Panc1 (cell line): ENCODE measurements around the gene REV3L. TPM values are rescaled to one million over a fixed set of nuclear protein-coding genes. Genes with fewer than 3 reads are reported as not detected.

Experiments
- ATAC-seq: fragments of 200-7000 bp; cut with Tn5 transposase; 2 replicates; pipeline ENCODE4 v1.9.1; 2020; ENCODE audit warnings: mild to moderate bottlenecking, moderate library complexity
- BruUV-seq: library from RNA; stranded (reverse); fragments of 400-500 nt; replicated peaks from 2 replicates; lab custom pipeline; 2021; lab: Mats Ljungman, UMichigan
- CTCF ChIA-PET: fragments of 300-600 bp; sonication (Branson Sonifier 250); formaldehyde crosslinking; loops from one replicate; lab custom pipeline; 2022; ENCODE audit warnings: antibody characterized with exemption; lab: Charles Lee
- POLR2A ChIA-PET: fragments of 300-600 bp; sonication (Branson Sonifier 250); formaldehyde crosslinking; loops from one replicate; lab custom pipeline; 2022; ENCODE audit warnings: antibody characterized with exemption; lab: Charles Lee
- DNase-seq: peaks from one replicate; pipeline ENCODE4 v3.0.0-alpha.2; 2010; ENCODE audit warnings: low read depth, low spot score
- H3K27ac ChIP-seq: 2 replicates; pipeline ENCODE4 v1.5.1; 2011; ENCODE audit warnings: mild to moderate bottlenecking, low read length, inconsistent platforms
- H3K27me3 ChIP-seq: fragments of 200-500 bp; sonication (Bioruptor generic); 2 replicates; pipeline ENCODE4 v1.6.0; 2014; ENCODE audit warnings: low read length, inconsistent platforms; ENCODE audit not compliant: control insufficient read depth, insufficient read depth
- H3K36me3 ChIP-seq: fragments of 200-500 bp; sonication (Bioruptor generic); 2 replicates; pipeline ENCODE4 v1.5.1; 2014; ENCODE audit warnings: inconsistent platforms, mild to moderate bottlenecking, low read length, moderate library complexity; ENCODE audit not compliant: control insufficient read depth, insufficient read depth
- H3K4me1 ChIP-seq: 2 replicates; pipeline ENCODE4 v1.5.1; 2011; ENCODE audit warnings: inconsistent platforms, mild to moderate bottlenecking, low read length, moderate library complexity; ENCODE audit not compliant: control insufficient read depth, insufficient read depth
- H3K4me3 ChIP-seq, 2 experiments: 2 replicates each; pipeline ENCODE4 v1.5.1; 2011 to 2012; ENCODE audit warnings: low read depth in 2 of 2, low read length in 2 of 2, mild to moderate bottlenecking in 2 of 2, inconsistent platforms in 1 of 2, moderate library complexity in 1 of 2
- H3K9me3 ChIP-seq: fragments of 200-500 bp; sonication (Bioruptor generic); 2 replicates; pipeline ENCODE4 v1.5.1; 2014; ENCODE audit warnings: low read depth, mild to moderate bottlenecking, inconsistent platforms, low read length, moderate library complexity; ENCODE audit not compliant: control insufficient read depth, insufficient read depth
- CTCF ChIP-seq: fragments of 450-650 bp; IDR thresholded peaks from 2 replicates; pipeline ENCODE4 v1.5.1; 2017; ENCODE audit warnings: mild to moderate bottlenecking
- POLR2AphosphoS5 ChIP-seq: IDR thresholded peaks from 2 replicates; pipeline ENCODE4 v1.6.1; 2012; ENCODE audit warnings: mild to moderate bottlenecking, low read depth, low read length, moderate library complexity
- REST ChIP-seq, 2 experiments: IDR thresholded peaks; 2 replicates each; pipeline ENCODE4 v1.6.1; 2011 to 2012; ENCODE audit warnings: low read depth in 2 of 2, control low read depth in 1 of 2, low read length in 1 of 2, mild to moderate bottlenecking in 1 of 2, moderate library complexity in 1 of 2; ENCODE audit not compliant: insufficient read depth in 1 of 2
- SIN3A ChIP-seq: IDR thresholded peaks from 2 replicates; pipeline ENCODE4 v1.6.1; 2012; ENCODE audit warnings: low read depth, mild to moderate bottlenecking, low read length, moderate library complexity, borderline replicate concordance; ENCODE audit not compliant: insufficient read depth
- TCF7L2 ChIP-seq: IDR thresholded peaks from 2 replicates; pipeline ENCODE4 v1.6.1; 2011; ENCODE audit warnings: mild to moderate bottlenecking, low read depth, low read length, inconsistent platforms
- in situ Hi-C: cut with HindIII; loops from 2 replicates; pipeline ENCODE4 v1.10.0; 2016; ENCODE audit warnings: low sequenced_read_pairs, low pct_unique_long_range_greater_than_20kb
- intact Hi-C: fragments of 100-400 bp; cut with micrococcal nuclease; formaldehyde crosslinking; loops from one replicate; pipeline ENCODE4 v1.10.0; 2022; ENCODE audit not compliant: unreplicated experiment
- total RNA-seq: library from RNA; stranded (reverse); gene quantifications from one replicate; pipeline ENCODE4 v1.2.1, GENCODE V29; 2021; ENCODE audit not compliant: unreplicated experiment

The REV3L gene
- total RNA-seq, 1 experiment from 2014 or later, result 44.8 TPM

- no peak for DNase-seq
- no TSS peak for BruUV-seq
- intact Hi-C loops, result no loop called here
- CTCF ChIA-PET, result no interaction called here
- H3K4me3 ChIP-seq, result no peak overlapping the region
- no peaks in the 10 kb centered on the region for H3K9me3 ChIP-seq
- in situ Hi-C loops, result no loop called here
- H3K4me1 ChIP-seq, result peaks cover 9% of the 10 kb centered on the region; the same call in 1 of the 2 replicates
- H3K27ac ChIP-seq, result no peak overlapping the region
- TF ChIP-seq REST (IDR thresholded peaks at IDR 0.05; ENCODE audit: insufficient read depth in 1 of 2, low read depth in 2 of 2, low read length in 1 of 2) (no peak), CTCF (no peak), POLR2AphosphoS5 (no peak), SIN3A (no peak), TCF7L2 (no peak)
- ATAC-seq, result no peak
- peaks cover 10% of the 10 kb centered on the region; the same call in 1 of the 2 replicates for H3K36me3 ChIP-seq
- POLR2A ChIA-PET, result no interaction called here
- H3K27me3 ChIP-seq, result no peaks in the 10 kb centered on the region
Measured at GRCh38 chr6:111414373-111414772, 68.6 kb downstream of the REV3L start.

GRCh38 chr6:111411978-111412566 is 70.9 kb downstream of the REV3L start:
- TF ChIP-seq SIN3A (no peak), TCF7L2 (no peak), POLR2AphosphoS5 (no peak), REST (IDR thresholded peaks at IDR 0.05; ENCODE audit: insufficient read depth in 1 of 2, low read depth in 2 of 2, low read length in 1 of 2) (no peak), CTCF (no peak)
- ChIA-PET POLR2A (no interaction called here), CTCF (no interaction called here)
- Histone ChIP-seq H3K4me3 (no peak overlapping the region), H3K9me3 (no peaks in the 10 kb centered on the region), H3K27ac (no peak overlapping the region), H3K4me1 (peaks cover 5% of the 10 kb centered on the region; the same call in 1 of the 2 replicates), H3K36me3 (peaks cover 10% of the 10 kb centered on the region; the same call in 1 of the 2 replicates), H3K27me3 (no peaks in the 10 kb centered on the region)
- intact Hi-C loops, result no loop called here
- in situ Hi-C loops, result no loop called here
- no peak for DNase-seq
- ATAC-seq, result no peak
- no TSS peak for BruUV-seq
